HG03342 (cell line): ENCODE results near the gene DNMT1.
A peak's percentile ranks its signal among the peaks of the same experiment; 100 is the strongest.
"Not testable (repeated sequence)": the region's sequence is repeated elsewhere in the genome, so short reads cannot be mapped to it uniquely, and the experiment has no call there.

Experiments used
- ATAC-seq: cut with Tn5 transposase; IDR thresholded peaks from one replicate; pipeline ENCODE4 v1.9.1; 2021; ENCODE audit warnings: mild to moderate bottlenecking, moderate library complexity; ENCODE audit not compliant: unreplicated experiment

DNMT1 gene

GRCh38 chr19:10222201-10222890 is 27.6 kb upstream of the DNMT1 start:
- no peak for ATAC-seq

DNA sequence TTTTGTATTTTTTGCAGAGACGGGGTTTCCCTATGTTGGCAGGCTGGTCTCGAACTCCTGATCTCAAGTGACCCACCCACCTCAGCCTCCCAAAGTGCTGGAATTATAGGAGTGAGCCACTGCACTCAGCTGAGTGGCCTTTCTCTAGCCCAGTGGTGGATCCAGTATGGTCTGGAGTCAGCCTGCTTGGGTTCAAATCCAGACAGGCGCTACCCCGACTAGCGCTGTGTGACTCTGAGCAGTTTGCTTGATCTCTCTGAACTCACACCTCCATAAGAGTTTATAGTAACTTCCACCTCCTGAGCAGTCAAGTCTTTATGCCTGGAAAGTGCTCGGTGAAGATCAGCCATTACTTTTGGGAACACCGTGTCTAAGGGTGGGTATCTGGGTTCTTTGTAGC is 25.9 kb upstream of the DNMT1 start:
- ATAC-seq: no peak

DNA sequence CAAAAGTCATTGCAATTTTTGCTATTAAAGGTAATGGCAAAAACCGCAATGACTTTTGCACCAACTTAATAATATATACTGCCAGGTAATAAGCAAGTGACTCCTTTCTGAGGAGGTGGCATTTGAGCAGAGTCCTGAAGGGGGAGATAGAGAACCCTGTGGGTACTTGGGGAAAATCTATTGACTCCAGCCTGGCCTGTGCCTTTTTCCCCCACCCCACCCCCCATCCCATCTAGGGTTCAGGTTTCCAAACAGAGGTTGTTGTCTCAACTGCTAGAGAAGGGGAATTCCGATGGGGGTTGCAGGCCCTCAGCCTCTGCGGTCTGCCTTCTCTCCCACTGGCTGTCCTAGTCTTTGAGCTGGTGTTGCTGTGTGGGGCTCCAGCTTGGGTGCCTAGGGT is 24.9 kb upstream of the DNMT1 start:
- ATAC-seq: peak; percentile 66

- no peak for ATAC-seq
Measured at GRCh38 chr19:10217085-10217484, 22.3 kb upstream of the DNMT1 start.

DNA sequence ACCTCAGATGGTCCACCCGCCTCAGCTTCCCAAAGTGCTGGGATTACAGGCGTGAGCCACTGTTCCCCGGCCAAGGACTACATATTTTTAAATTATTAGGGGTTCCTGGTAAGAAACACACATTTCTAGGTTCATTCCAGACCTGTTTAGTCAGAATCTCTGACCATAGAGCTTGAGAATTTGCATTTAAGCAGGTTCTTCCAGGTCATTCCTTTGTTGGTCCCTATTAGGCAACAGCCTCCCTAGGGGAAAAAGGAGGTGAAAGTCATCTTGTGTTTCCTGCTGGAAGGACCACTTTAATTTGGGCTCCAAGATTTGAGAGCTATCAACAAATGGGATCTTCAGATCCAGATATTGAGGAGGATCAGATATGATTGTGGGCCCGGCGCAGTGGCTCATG is 20.0 kb upstream of the DNMT1 start:
- no peak for ATAC-seq

GRCh38 chr19:10211691-10212090 is 16.9 kb upstream of the DNMT1 start:
- ATAC-seq: no peak

DNA sequence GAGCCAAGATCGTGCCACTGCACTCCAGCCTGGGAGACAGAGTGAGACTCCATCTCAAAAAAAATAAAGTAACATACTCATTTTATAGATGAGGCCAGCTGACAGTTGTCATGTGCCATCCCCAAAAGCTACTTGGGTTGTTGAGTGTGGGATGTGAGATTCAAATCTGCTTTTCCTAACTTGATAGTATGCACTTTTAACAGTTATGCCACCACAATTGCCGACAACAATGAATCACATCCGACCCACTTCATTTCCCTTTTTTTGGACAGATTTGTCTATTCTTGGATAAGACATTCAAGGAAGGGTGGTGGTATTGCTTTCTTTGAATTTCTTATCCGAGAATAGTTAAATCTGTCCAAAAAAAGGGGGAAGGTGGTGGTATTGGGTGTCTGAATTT is 16.3 kb upstream of the DNMT1 start:
- no peak for ATAC-seq

DNA sequence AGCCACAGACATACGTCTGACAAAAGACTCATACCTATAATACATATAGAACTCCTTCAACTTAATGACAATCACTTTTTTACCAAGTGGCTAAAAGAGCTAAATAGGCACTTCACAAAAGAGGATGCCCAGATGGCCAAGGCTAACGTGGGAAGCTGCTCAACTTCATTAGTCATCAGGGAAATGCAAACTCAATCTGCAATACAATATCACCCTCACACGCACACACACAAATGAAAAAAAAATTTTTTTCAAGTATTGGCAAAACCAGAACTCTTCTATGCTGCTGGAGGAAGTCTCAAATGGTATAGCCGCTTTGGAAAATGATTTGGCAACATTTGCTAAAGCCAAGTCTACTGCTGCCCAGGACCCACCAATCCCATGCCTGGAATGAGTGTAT is 14.6 kb upstream of the DNMT1 start:
- no peak for ATAC-seq

DNA sequence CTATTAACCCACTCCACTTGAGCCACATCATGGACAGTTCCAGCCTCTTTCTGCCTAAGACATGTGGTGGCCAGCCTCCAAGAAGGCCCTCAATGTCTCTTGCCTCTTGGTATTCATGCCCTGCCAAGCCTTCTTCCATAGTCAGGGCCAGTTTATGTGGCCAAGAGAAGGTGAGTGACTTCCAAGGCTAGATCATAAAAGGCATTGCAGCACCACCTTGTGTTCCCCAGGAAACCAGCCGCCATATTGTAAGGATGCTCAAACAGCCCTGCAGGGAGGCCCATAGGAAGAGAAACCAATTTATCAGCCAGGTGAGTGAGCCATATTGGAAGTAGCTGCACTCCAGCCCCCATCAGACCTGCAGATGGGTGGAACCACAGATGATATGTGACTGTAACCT is 12.3 kb upstream of the DNMT1 start:
- ATAC-seq: no peak

GRCh38 chr19:10206226-10206885 is 11.6 kb upstream of the DNMT1 start:
- ATAC-seq: no peak

DNA sequence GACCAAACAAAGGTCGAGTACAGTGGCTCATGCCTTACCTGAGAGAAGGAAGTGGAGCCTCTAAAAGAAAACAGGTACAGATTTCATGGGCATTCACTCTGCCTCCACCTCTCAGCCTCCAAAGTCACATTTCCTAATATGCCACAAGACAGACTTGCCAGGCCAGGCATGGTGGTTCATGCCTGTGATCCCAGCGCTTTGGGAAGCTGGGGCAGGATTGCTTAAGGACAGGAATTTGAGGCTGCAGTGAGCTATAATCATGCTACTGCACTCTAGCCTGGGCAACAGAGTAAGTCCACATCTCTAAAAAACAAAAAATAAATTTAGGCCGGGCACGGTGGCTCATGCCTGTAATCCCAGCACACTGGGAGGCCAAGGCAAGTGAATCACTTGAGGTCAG is 10.9 kb upstream of the DNMT1 start:
- ATAC-seq: no peak

- ATAC-seq: no peak
Measured at GRCh38 chr19:10203686-10204085, 8.9 kb upstream of the DNMT1 start.

GRCh38 chr19:10201176-10201575 is 6.4 kb upstream of the DNMT1 start:
- no peak for ATAC-seq

DNA sequence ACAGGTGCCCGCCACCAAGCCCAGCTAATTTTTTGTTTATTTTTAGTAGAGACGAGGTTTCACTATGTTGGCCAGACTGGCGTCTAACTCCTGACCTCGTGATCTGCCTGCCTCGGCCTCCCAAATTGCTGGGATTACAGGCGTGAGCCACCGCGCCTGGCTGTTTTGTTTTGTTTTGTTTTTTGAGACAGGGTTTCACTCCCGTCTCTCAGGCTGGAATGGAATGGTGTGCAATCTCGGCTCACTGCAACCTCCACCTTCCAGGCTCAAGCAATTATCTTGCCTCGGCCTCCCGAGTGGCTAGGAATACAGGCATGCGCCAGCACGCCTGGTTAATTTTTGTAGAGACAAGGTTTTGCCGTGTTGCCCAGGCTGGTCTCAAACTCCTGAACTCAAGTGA is 5.3 kb upstream of the DNMT1 start:
- not testable (repeated sequence) for ATAC-seq

- ATAC-seq: not testable (repeated sequence)
Measured at GRCh38 chr19:10198889-10199644, 4.3 kb upstream of the DNMT1 start.

- no peak for ATAC-seq
Measured at GRCh38 chr19:10195199-10195519, 406 bp upstream of the DNMT1 start.

DNA sequence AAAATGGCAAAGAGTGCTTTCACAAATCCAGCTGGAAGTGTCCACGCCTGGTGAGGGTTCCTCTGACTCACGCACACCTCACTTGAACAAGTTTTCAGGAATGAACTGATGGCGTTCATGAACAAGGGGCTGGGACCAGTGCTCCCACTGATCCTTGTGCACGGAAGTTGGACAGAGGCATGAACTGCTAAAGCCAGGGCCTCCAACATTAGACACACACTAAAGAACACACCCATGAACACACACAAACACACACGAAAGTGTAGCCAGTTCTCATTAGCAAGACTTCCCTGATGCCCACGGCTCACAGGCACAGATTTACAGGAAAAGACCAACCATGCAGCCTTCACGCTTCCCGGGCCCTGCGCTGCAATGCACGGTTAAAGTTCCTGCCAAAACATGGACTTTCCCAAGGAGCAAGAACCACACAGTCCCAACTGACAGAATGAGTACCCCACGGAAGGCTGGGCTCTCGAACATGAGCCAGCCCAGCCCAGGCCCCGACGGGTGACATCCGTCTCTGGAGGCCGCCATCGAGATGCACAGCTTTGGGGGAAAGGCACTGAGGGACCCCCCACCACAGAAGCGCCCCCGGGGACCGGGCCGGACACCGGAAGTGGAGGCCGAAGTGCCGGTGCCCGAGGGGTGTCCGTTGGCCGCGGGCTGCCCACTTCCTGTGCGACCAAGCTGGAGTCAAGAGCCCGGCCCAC is 808 bp downstream of the DNMT1 start:
- peak; percentile 9 for ATAC-seq

DNA sequence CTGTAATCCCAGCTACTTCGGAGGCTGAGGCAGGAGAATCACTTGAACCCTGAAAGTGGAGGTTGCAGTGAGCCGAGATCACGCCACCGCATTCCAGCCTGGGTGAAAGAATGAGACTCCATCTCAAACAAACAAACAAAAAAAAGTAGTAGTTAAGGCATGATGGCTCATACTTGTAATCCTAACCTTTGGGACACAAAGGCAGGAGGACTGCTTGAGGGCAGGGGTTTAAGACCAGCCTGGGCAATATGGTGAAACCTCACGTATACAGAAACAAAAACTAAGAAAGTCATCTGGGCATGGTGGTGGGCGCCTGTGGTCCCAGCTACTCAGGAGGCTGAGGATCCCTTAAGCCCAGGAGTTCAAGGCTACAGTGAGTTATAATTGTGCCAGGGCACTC is 1.8 kb downstream of the DNMT1 start:
- ATAC-seq: no peak

DNA sequence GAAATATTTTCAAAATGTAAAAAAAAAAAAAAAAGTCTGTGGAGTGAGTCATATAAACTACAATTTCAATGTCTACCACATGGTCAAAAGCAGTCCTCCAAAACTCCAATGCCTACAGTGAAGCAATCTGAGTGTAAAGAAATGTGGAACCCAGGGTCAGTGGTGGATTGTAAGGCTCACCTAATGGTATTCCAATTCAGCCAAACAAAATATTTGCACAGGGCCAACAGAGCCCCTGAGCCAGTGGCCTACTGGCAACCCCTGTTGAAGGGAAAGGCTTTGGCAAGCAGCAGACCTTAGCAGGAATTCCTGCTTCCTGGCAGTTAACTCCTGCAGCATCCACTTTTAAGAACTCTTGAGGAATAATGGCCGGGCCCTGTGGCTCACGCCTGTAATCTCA is 3.4 kb downstream of the DNMT1 start:
- no peak for ATAC-seq

GRCh38 chr19:10190026-10190425 is 4.7 kb downstream of the DNMT1 start:
- no peak for ATAC-seq

DNA sequence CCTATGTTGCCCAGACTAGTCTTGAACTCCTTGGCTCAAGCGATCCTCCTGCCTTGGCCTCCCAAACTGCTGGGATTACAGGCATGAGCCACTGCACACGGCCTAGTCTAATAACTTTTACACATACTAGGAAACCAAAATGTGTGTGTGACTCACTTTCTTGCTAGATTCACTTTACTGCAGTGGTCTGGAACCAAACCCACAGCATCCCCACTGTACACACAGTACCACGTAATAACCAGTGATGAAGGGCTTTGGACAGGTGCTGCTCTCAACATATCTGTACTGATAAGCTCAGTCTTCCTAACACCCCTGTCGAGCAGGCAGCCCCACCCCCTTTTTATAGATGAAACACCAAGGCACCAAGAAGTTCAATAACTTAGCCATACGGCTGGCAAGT is 5.1 kb downstream of the DNMT1 start:
- no peak for ATAC-seq

GRCh38 chr19:10187315-10187714 is 7.4 kb downstream of the DNMT1 start:
- ATAC-seq: no peak
